Upper lobe of right lung (tissue), 1 donor: ENCODE results near the gene CGN. TPM values are rescaled to one million over a fixed set of nuclear protein-coding genes. Genes with fewer than 3 reads are reported as not detected.
A peak's percentile ranks its signal among the peaks of the same experiment; 100 is the strongest.
"Not testable (repeated sequence)": the region's sequence is repeated elsewhere in the genome, so short reads cannot be mapped to it uniquely, and the experiment has no call there.

Experiments
- ATAC-seq: fragments of 200-7000 bp; cut with Tn5 transposase; one replicate; pipeline ENCODE4 v1.9.1; 2020; ENCODE audit warnings: mild to moderate bottlenecking, moderate library complexity
- DNase-seq: peaks from one replicate; pipeline ENCODE4 v3.0.0-alpha.2; 2020
- H3K27ac ChIP-seq: fragments of 200-600 bp; one replicate; pipeline ENCODE4 v1.8.0; 2022
- H3K27me3 ChIP-seq: fragments of 200-600 bp; one replicate; pipeline ENCODE4 v1.8.0; 2022; ENCODE audit warnings: mild to moderate bottlenecking
- H3K36me3 ChIP-seq: fragments of 200-600 bp; one replicate; pipeline ENCODE4 v1.8.0; 2022
- H3K4me1 ChIP-seq: fragments of 200-600 bp; one replicate; pipeline ENCODE4 v1.8.0; 2022
- H3K4me3 ChIP-seq: fragments of 200-600 bp; one replicate; pipeline ENCODE4 v1.8.0; 2022; ENCODE audit warnings: mild to moderate bottlenecking
- H3K9me3 ChIP-seq: fragments of 200-600 bp; one replicate; pipeline ENCODE4 v1.8.0; 2022
- intact Hi-C: fragments of 100-400 bp; cut with DNase I; formaldehyde crosslinking; loops from one replicate; pipeline ENCODE4 v1.11.0; 2022
- total RNA-seq: library from RNA; stranded (reverse); fragmentation: NEBNext Ultra II Directional; extraction: Animal tissue kit (Norgen Biotek cat#: 25700); gene quantifications from one replicate; pipeline ENCODE4 v1.2.1, GENCODE V29; 2021
- TF ChIP-seq, protein P1 (sequence below): fragments of 200-600 bp; IDR thresholded peaks from one replicate; pipeline ENCODE4 v1.8.0; 2022; ENCODE audit warnings: antibody characterized with exemption
- donor health status: DM: no; HTN: yes; CAD: no; lungs with severe emphysema.

The CGN gene
- total RNA-seq, 1 donor from 2014 or later = 62.5 TPM

DNA sequence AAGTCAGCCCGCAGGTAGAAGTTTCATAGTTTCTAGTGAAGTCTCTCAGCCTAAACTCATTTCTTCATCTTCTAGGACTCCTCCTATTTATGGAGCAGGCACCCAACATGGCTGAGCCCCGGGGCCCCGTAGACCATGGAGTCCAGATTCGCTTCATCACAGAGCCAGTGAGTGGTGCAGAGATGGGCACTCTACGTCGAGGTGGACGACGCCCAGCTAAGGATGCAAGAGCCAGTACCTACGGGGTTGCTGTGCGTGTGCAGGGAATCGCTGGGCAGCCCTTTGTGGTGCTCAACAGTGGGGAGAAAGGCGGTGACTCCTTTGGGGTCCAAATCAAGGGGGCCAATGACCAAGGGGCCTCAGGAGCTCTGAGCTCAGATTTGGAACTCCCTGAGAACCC is 7.2 kb downstream of the CGN start:
- no peak for ATAC-seq
- H3K27ac ChIP-seq = no peak overlapping the region

DNA sequence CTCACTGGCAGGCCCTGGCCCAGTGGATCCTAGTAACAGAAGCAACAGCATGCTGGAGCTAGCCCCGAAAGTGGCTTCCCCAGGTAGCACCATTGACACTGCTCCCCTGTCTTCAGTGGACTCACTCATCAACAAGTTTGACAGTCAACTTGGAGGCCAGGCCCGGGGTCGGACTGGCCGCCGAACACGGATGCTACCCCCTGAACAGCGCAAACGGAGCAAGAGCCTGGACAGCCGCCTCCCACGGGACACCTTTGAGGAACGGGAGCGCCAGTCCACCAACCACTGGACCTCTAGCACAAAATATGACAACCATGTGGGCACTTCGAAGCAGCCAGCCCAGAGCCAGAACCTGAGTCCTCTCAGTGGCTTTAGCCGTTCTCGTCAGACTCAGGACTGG is 7.7 kb downstream of the CGN start:
- Histone ChIP-seq H3K4me1 (peaks cover 9% of the 10 kb centered on the region), H3K36me3 (peaks cover 6% of the 10 kb centered on the region), H3K27ac (no peak overlapping the region), H3K27me3 (peaks cover 3% of the 10 kb centered on the region), H3K4me3 (no peak overlapping the region), H3K9me3 (no peaks in the 10 kb centered on the region)
- TF ChIP-seq, protein P1, sequence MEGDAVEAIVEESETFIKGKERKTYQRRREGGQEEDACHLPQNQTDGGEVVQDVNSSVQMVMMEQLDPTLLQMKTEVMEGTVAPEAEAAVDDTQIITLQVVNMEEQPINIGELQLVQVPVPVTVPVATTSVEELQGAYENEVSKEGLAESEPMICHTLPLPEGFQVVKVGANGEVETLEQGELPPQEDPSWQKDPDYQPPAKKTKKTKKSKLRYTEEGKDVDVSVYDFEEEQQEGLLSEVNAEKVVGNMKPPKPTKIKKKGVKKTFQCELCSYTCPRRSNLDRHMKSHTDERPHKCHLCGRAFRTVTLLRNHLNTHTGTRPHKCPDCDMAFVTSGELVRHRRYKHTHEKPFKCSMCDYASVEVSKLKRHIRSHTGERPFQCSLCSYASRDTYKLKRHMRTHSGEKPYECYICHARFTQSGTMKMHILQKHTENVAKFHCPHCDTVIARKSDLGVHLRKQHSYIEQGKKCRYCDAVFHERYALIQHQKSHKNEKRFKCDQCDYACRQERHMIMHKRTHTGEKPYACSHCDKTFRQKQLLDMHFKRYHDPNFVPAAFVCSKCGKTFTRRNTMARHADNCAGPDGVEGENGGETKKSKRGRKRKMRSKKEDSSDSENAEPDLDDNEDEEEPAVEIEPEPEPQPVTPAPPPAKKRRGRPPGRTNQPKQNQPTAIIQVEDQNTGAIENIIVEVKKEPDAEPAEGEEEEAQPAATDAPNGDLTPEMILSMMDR = no peak
- intact Hi-C loops = no loop called here
- no peak for ATAC-seq
- no peak for DNase-seq

More for the DNA sequence above, 7.2 kb downstream of the CGN start:
- H3K36me3 ChIP-seq = peaks cover under 1% of the 10 kb centered on the region
- H3K9me3 ChIP-seq = no peaks in the 10 kb centered on the region
- peaks cover 9% of the 10 kb centered on the region for H3K4me1 ChIP-seq
- intact Hi-C loops = no loop called here
- H3K4me3 ChIP-seq = no peak overlapping the region
- TF ChIP-seq, protein P1 = no peak
- peaks cover 3% of the 10 kb centered on the region for H3K27me3 ChIP-seq
- no peak for DNase-seq

- H3K4me3 ChIP-seq = no peak overlapping the region
- peak overlapping the region; percentile 30 for H3K27ac ChIP-seq
- DNase-seq (no peak), ATAC-seq (peak; percentile 72)
- TF ChIP-seq, protein P1 = no peak
- H3K9me3 ChIP-seq = no peaks in the 10 kb centered on the region
- H3K36me3 ChIP-seq = peaks cover 12% of the 10 kb centered on the region
- peaks cover 3% of the 10 kb centered on the region for H3K27me3 ChIP-seq
- H3K4me1 ChIP-seq = peaks cover 9% of the 10 kb centered on the region
- intact Hi-C loops = no loop called here
Measured at GRCh38 chr1:151519667-151520066, 8.5 kb downstream of the CGN start.

- H3K27ac ChIP-seq = peak overlapping the region; percentile 30
- H3K36me3 ChIP-seq = peaks cover 14% of the 10 kb centered on the region
- DNase-seq (no peak), ATAC-seq (peak; percentile 23)
- H3K4me1 ChIP-seq = peaks cover 9% of the 10 kb centered on the region
- TF ChIP-seq, protein P1 = no peak
- H3K4me3 ChIP-seq = no peak overlapping the region
- intact Hi-C loops = no loop called here
- H3K9me3 ChIP-seq = no peaks in the 10 kb centered on the region
- peaks cover 3% of the 10 kb centered on the region for H3K27me3 ChIP-seq
Measured at GRCh38 chr1:151520359-151520758, 9.2 kb downstream of the CGN start.

- H3K4me1 ChIP-seq, intact Hi-C loops, H3K27ac ChIP-seq, DNase-seq, H3K27me3 ChIP-seq, H3K4me3 ChIP-seq, H3K9me3 ChIP-seq, ATAC-seq: not testable (repeated sequence)
- peaks cover 16% of the 10 kb centered on the region for H3K36me3 ChIP-seq
Measured at GRCh38 chr1:151522427-151522826, 11.2 kb downstream of the CGN start.

DNA sequence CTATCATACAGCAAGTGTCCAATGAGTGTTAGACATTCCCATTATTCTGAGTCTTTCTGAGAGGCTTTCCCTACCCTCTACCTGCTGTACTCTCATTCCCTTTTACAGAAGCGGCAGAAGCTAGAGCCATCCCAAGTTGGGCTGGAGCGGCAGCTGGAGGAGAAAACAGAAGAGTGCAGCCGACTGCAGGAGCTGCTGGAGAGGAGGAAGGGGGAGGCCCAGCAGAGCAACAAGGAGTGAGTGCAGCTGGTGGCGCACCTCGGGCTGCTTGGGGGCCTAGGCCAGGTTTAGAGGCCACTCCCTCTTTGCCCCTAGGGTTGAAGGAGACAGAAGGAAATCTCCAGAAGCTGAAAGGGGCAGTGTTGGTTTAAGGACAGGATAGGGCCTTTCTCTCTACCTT is 12.1 kb downstream of the CGN start:
- intact Hi-C loops = no loop called here
- peaks cover 9% of the 10 kb centered on the region for H3K4me1 ChIP-seq
- H3K27ac ChIP-seq = no peak overlapping the region
- H3K9me3 ChIP-seq = no peaks in the 10 kb centered on the region
- TF ChIP-seq, protein P1 = no peak
- no peak overlapping the region for H3K4me3 ChIP-seq
- ATAC-seq (no peak), DNase-seq (no peak)
- H3K27me3 ChIP-seq = peaks cover 3% of the 10 kb centered on the region
- H3K36me3 ChIP-seq = peaks cover 16% of the 10 kb centered on the region
